Measurements from ENCODE around the gene GJA3. TPM values are rescaled to one million over a fixed set of nuclear protein-coding genes. Genes with fewer than 3 reads are reported as not detected.

GJA3 gene
- total RNA-seq, 1 experiment from 2014 or later, result 0.92 TPM

- no peaks in the 10 kb centered on the region for H3K9me3 Mint-ChIP-seq
- no peaks in the 10 kb centered on the region for H3K27me3 ChIP-seq (ENCODE audit: insufficient read depth, low read length)
Measured at GRCh38 chr13:20144141-20144850, 16.6 kb downstream of the GJA3 start.

More at GRCh38 chr13:20144141-20144850, 16.6 kb downstream of the GJA3 start:
- no peaks in the 10 kb centered on the region for H3K9me3 ChIP-seq (ENCODE audit: control insufficient read depth, low read depth, low read length)
- no peak overlapping the region for H2BK20ac ChIP-seq (ENCODE audit: low read depth, low read length, poor library complexity, severe bottlenecking)
- H3K23ac ChIP-seq (ENCODE audit: insufficient read length, low read depth, low read length), result no peak overlapping the region
- H2AK5ac ChIP-seq (ENCODE audit: insufficient read length, low read length), result no peak overlapping the region
- no peak overlapping the region for H2AFZ ChIP-seq (ENCODE audit: low read length)
- no peak for DNase-seq
- no peak for TF ChIP-seq CTCF (conservative IDR thresholded peaks at IDR 0.05)
- no CpG with 5 or more reads among the region's 12 CpGs for WGBS (ENCODE audit: extremely low coverage, insufficient read length, low lambda C conversion rate)
- no peak overlapping the region for H3K27ac ChIP-seq (ENCODE audit: insufficient read length, low read depth, low read length)
- no peaks in the 10 kb centered on the region for H3K4me1 ChIP-seq (ENCODE audit: insufficient read depth, low read length)
- no peak overlapping the region for H3K4me3 Mint-ChIP-seq
- H2BK5ac ChIP-seq (ENCODE audit: insufficient read length, low read length), result no peak overlapping the region
- H4K8ac ChIP-seq (replicated peaks; ENCODE audit: insufficient read length, low read depth, low read length), result no peak overlapping the region
- H3K27ac Mint-ChIP-seq, result no peak overlapping the region
- no peak overlapping the region for H3K4me2 ChIP-seq (ENCODE audit: insufficient read depth, insufficient read length, low read length)
- no peak overlapping the region for H2BK12ac ChIP-seq (ENCODE audit: insufficient read length, low read depth, low read length)
- H3K9ac ChIP-seq (ENCODE audit: extremely low read depth, insufficient read length, low read length), result no peak overlapping the region
- no peak overlapping the region for H3K4ac ChIP-seq (ENCODE audit: low read depth, low read length)
- H3K27me3 Mint-ChIP-seq (ENCODE audit: low read depth), result peaks cover 10% of the 10 kb centered on the region
- no peak overlapping the region for H2BK120ac ChIP-seq (ENCODE audit: low read depth, low read length, poor library complexity, severe bottlenecking)
- no peak overlapping the region for H3T11ph ChIP-seq (ENCODE audit: low read length)
- no peak overlapping the region for H3K14ac ChIP-seq (ENCODE audit: insufficient read depth, low read length)
- no peaks in the 10 kb centered on the region for H3K23me2 ChIP-seq (ENCODE audit: insufficient read length, low read depth, low read length, poor library complexity, severe bottlenecking)
- peaks cover 2 to 8% of the 10 kb centered on the region in 2 experiments; a peak in 3 of 4 replicates for H3K4me1 Mint-ChIP-seq
- H3K36me3 Mint-ChIP-seq (ENCODE audit: insufficient read depth in 1 of 3, low read depth in 3 of 3), result no peaks in the 10 kb centered on the region
- H3K79me2 ChIP-seq (ENCODE audit: insufficient read depth, low read length), result no peaks in the 10 kb centered on the region
- H3K56ac ChIP-seq (ENCODE audit: insufficient read length, low read depth, low read length), result no peak overlapping the region
- no peak overlapping the region for H2BK15ac ChIP-seq (ENCODE audit: low read depth, low read length)
- H4K20me1 ChIP-seq (ENCODE audit: control insufficient read depth, insufficient read depth, insufficient read length), result no peaks in the 10 kb centered on the region
- H3K18ac ChIP-seq (ENCODE audit: insufficient read length, low read depth, low read length), result no peak overlapping the region
- no peak overlapping the region for H4K91ac ChIP-seq (ENCODE audit: insufficient read length, low read depth, low read length)
- no peak overlapping the region for H4K5ac ChIP-seq (ENCODE audit: insufficient read length, low read depth, low read length)
- H3K79me1 ChIP-seq (ENCODE audit: insufficient read depth, low read depth, low read length, poor library complexity, severe bottlenecking), result no peaks in the 10 kb centered on the region
